ENCODE measurements around the gene CCL5.

The CCL5 gene

GRCh38 chr17:35915153-35915964 is 35.2 kb upstream of the CCL5 start:
- no peak for TF ChIP-seq CTCF (IDR thresholded peaks at IDR 0.05; ENCODE audit: control insufficient read depth, insufficient read depth, low read depth, low read length, missing control alignments)
- DNase-seq (ENCODE audit: low read depth), result no peak
- H3K4me3 ChIP-seq (ENCODE audit: control insufficient read depth, low read depth, low read length), result no peak overlapping the region

- DNase-seq (ENCODE audit: low read depth), result no peak
- no peak for TF ChIP-seq CTCF (IDR thresholded peaks at IDR 0.05; ENCODE audit: control insufficient read depth, insufficient read depth, low read depth, low read length, missing control alignments)
- H3K4me3 ChIP-seq (ENCODE audit: control insufficient read depth, low read depth, low read length), result no peak overlapping the region
Observed at GRCh38 chr17:35914354-35914753, 34.2 kb upstream of the CCL5 start.

GRCh38 chr17:35913609-35914008 is 33.4 kb upstream of the CCL5 start:
- TF ChIP-seq CTCF (IDR thresholded peaks at IDR 0.05; ENCODE audit: control insufficient read depth, insufficient read depth, low read depth, low read length, missing control alignments), result no peak
- no peak overlapping the region for H3K4me3 ChIP-seq (ENCODE audit: control insufficient read depth, low read depth, low read length)
- DNase-seq (ENCODE audit: low read depth), result no peak

- no peak for DNase-seq (ENCODE audit: low read depth)
- TF ChIP-seq CTCF (IDR thresholded peaks at IDR 0.05; ENCODE audit: control insufficient read depth, insufficient read depth, low read depth, low read length, missing control alignments), result no peak
- H3K4me3 ChIP-seq (ENCODE audit: control insufficient read depth, low read depth, low read length), result no peak overlapping the region
Observed at GRCh38 chr17:35912942-35913341, 32.8 kb upstream of the CCL5 start.

GRCh38 chr17:35912339-35912912 is 32.3 kb upstream of the CCL5 start:
- no peak overlapping the region for H3K4me3 ChIP-seq (ENCODE audit: control insufficient read depth, low read depth, low read length)
- no peak for TF ChIP-seq CTCF (IDR thresholded peaks at IDR 0.05; ENCODE audit: control insufficient read depth, insufficient read depth, low read depth, low read length, missing control alignments)
- no peak for DNase-seq (ENCODE audit: low read depth)

GRCh38 chr17:35909408-35909807 is 29.2 kb upstream of the CCL5 start:
- H3K4me3 ChIP-seq (ENCODE audit: control insufficient read depth, low read depth, low read length), result no peak overlapping the region
- DNase-seq (ENCODE audit: low read depth), result no peak
- TF ChIP-seq CTCF (IDR thresholded peaks at IDR 0.05; ENCODE audit: control insufficient read depth, insufficient read depth, low read depth, low read length, missing control alignments), result no peak
